Mucosa of descending colon (tissue), 3 donors: Measurements from ENCODE around the gene DHX58. TPM values are rescaled to one million over a fixed set of nuclear protein-coding genes. Genes with fewer than 3 reads are reported as not detected.

ENCODE experiments used
- ATAC-seq: fragments of 200-7000 bp; cut with Tn5 transposase; one replicate; pipeline ENCODE4 v1.9.1; 2020; ENCODE audit warnings: mild to moderate bottlenecking, moderate library complexity
- DNase-seq, 3 donors: peaks; one replicate each; pipeline ENCODE4 v3.0.0-alpha.2; 2020
- H3K36me3 ChIP-seq: fragments of 200-600 bp; one replicate; pipeline ENCODE4 v1.8.0; 2021; ENCODE audit warnings: low read depth, mild to moderate bottlenecking
- H3K4me1 ChIP-seq: fragments of 200-600 bp; one replicate; pipeline ENCODE4 v1.8.0; 2021; ENCODE audit warnings: low read depth, mild to moderate bottlenecking
- H3K4me3 ChIP-seq: fragments of 200-600 bp; one replicate; pipeline ENCODE4 v1.8.0; 2021; ENCODE audit warnings: mild to moderate bottlenecking
- H3K9me3 ChIP-seq: fragments of 200-600 bp; one replicate; pipeline ENCODE4 v1.8.0; 2021; ENCODE audit warnings: mild to moderate bottlenecking
- CTCF ChIP-seq: fragments of 200-600 bp; IDR thresholded peaks from one replicate; pipeline ENCODE4 v1.8.0; 2022; ENCODE audit warnings: antibody characterized with exemption, mild to moderate bottlenecking
- intact Hi-C, 2 donors: fragments of 100-400 bp; cut with DNase I in 1 of 2; cut with micrococcal nuclease in 1 of 2; formaldehyde crosslinking; loops; one replicate each; pipeline versions ENCODE4 v1.11.0 to v1.11.1; 2022; cut with DNase I, micrococcal nuclease
- total RNA-seq, 3 donors: library from RNA; stranded (reverse); fragmentation: NEBNext Ultra II Directional in 2 of 3; extraction: Animal tissue kit (Norgen Biotek cat#: 25700) in 2 of 3; gene quantifications; one replicate each; pipeline versions ENCODE4 v1.2.1 to v1.2.4, GENCODE V29; 2021 to 2023
- donor health status: DM: no; HTN: no; CAD: no; lungs with moderate emphysema.
- donor health status: DM: no; HTN: no; CAD: no.
- donor health status: DM: no; HTN: yes; CAD: no.

The DHX58 gene
- total RNA-seq, 3 donors from 2014 or later: 11.7 to 18.0 (median 14.0) TPM

- no peak for ATAC-seq
- DNase-seq: no peak
These were observed 19.5 kb upstream of the DHX58 start for GRCh38 chr17:42131981-42132432.

GRCh38 chr17:42131232-42131631 lies 18.7 kb upstream of the DHX58 start:
- no peak for TF ChIP-seq CTCF
- ATAC-seq: no peak
- intact Hi-C loops: no loop called here
- peaks cover 38% of the 10 kb centered on the region for H3K4me1 ChIP-seq
- H3K36me3 ChIP-seq: no peaks in the 10 kb centered on the region
- H3K9me3 ChIP-seq: no peaks in the 10 kb centered on the region
- H3K4me3 ChIP-seq: no peak overlapping the region
- DNase-seq: no peak

More at GRCh38 chr17:42131981-42132432, 19.5 kb upstream of the DHX58 start:
- no peak for TF ChIP-seq CTCF
- intact Hi-C loops: no loop called here
- peaks cover 44% of the 10 kb centered on the region for H3K4me1 ChIP-seq
- H3K9me3 ChIP-seq: no peaks in the 10 kb centered on the region
- no peaks in the 10 kb centered on the region for H3K36me3 ChIP-seq
- no peak overlapping the region for H3K4me3 ChIP-seq

GRCh38 chr17:42130310-42130936 lies 17.9 kb upstream of the DHX58 start:
- no peaks in the 10 kb centered on the region for H3K9me3 ChIP-seq
- TF ChIP-seq CTCF: no peak
- no peak overlapping the region for H3K4me3 ChIP-seq
- ATAC-seq (no peak), DNase-seq (no peak)
- intact Hi-C loops: no loop called here
- H3K4me1 ChIP-seq: peaks cover 31% of the 10 kb centered on the region
- H3K36me3 ChIP-seq: no peaks in the 10 kb centered on the region

- H3K36me3 ChIP-seq: no peaks in the 10 kb centered on the region
- H3K4me3 ChIP-seq: no peak overlapping the region
- intact Hi-C loops: no loop called here
- no peak for TF ChIP-seq CTCF
- ATAC-seq (no peak), DNase-seq (no peak)
- H3K4me1 ChIP-seq: peaks cover 23% of the 10 kb centered on the region
- no peaks in the 10 kb centered on the region for H3K9me3 ChIP-seq
These were observed 16.8 kb upstream of the DHX58 start for GRCh38 chr17:42129109-42129837.

GRCh38 chr17:42127414-42127813 lies 14.9 kb upstream of the DHX58 start:
- ATAC-seq (no peak), DNase-seq (no peak)
- no peaks in the 10 kb centered on the region for H3K9me3 ChIP-seq
- intact Hi-C loops: no loop called here
- TF ChIP-seq CTCF: no peak
- H3K4me1 ChIP-seq: peaks cover 4% of the 10 kb centered on the region
- H3K36me3 ChIP-seq: no peaks in the 10 kb centered on the region
- H3K4me3 ChIP-seq: no peak overlapping the region
